Stomach smooth muscle (tissue), 2 donors: ENCODE data around the gene ASB7.

Source experiments
- H3K27ac ChIP-seq: one replicate; pipeline ENCODE4 v1.7.0; 2013; ENCODE audit warnings: mild to moderate bottlenecking, low read length, inconsistent platforms
- H3K27me3 ChIP-seq, 2 donors: one replicate each; pipeline ENCODE4 v1.7.0; 2013; ENCODE audit warnings: low read length in 2 of 2; ENCODE audit not compliant: insufficient read depth in 2 of 2, control insufficient read depth in 1 of 2
- H3K36me3 ChIP-seq, 2 donors: one replicate each; pipeline ENCODE4 v1.7.0; 2013; ENCODE audit warnings: low read length in 2 of 2; ENCODE audit not compliant: control insufficient read depth in 2 of 2, insufficient read depth in 2 of 2
- H3K4me1 ChIP-seq: one replicate; pipeline ENCODE4 v1.7.0; 2013; ENCODE audit warnings: low read length; ENCODE audit not compliant: control insufficient read depth, insufficient read depth
- H3K4me3 ChIP-seq, 2 donors: one replicate each; pipeline ENCODE4 v1.7.0; 2013; ENCODE audit warnings: low read length in 2 of 2
- H3K9ac ChIP-seq, 2 donors: one replicate each; pipeline ENCODE4 v1.7.0; 2013; ENCODE audit warnings: low read length in 2 of 2, mild to moderate bottlenecking in 1 of 2
- H3K9me3 ChIP-seq, 2 donors: one replicate each; pipeline ENCODE4 v1.7.0; 2013; ENCODE audit warnings: low read length in 2 of 2; ENCODE audit not compliant: control insufficient read depth in 2 of 2
- donor health status: healthy.
- donor health status: Pancreatic carcinoma.

Gene ASB7

GRCh38 chr15:100648951-100649350 is 46.6 kb downstream of the ASB7 start:
- H3K9ac ChIP-seq = no peak overlapping the region
- peaks cover 3% of the 10 kb centered on the region in 2 donors for H3K36me3 ChIP-seq
- H3K27ac ChIP-seq = no peak overlapping the region
- no peaks in the 10 kb centered on the region for H3K4me1 ChIP-seq
- H3K27me3 ChIP-seq = no peaks in the 10 kb centered on the region
- no peak overlapping the region for H3K4me3 ChIP-seq
- H3K9me3 ChIP-seq = no peaks in the 10 kb centered on the region

- H3K9me3 ChIP-seq = no peaks in the 10 kb centered on the region
- H3K27me3 ChIP-seq = no peaks in the 10 kb centered on the region
- H3K27ac ChIP-seq = no peak overlapping the region
- H3K4me3 ChIP-seq = no peak overlapping the region
- no peaks in the 10 kb centered on the region for H3K4me1 ChIP-seq
- H3K9ac ChIP-seq = no peak overlapping the region
- H3K36me3 ChIP-seq = peaks cover 3% of the 10 kb centered on the region in 2 donors
These were observed 48.3 kb downstream of the ASB7 start for GRCh38 chr15:100650685-100651084.

DNA sequence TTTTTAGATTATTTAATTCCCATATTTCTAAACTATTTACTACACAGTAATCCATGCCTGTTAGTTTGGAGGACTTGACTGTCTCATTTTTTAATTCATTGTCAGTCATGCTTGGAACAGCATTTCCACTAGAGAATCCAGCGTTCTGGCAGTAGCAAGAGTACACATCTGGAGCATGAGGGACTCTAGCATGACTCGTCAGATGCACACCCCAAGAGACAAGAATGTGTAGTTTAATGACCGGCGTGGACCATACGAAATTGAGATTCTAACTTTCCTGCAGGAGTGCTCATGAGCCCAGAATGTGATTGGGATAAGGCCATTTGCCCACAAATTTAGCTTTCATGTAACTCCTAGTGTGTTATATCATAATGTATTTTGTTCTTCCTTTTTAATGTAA is 48.9 kb downstream of the ASB7 start:
- Histone ChIP-seq H3K9me3 (no peaks in the 10 kb centered on the region), H3K27ac (no peak overlapping the region), H3K9ac (no peak overlapping the region), H3K27me3 (no peaks in the 10 kb centered on the region), H3K4me1 (no peaks in the 10 kb centered on the region), H3K4me3 (no peak overlapping the region), H3K36me3 (peaks cover 3% of the 10 kb centered on the region in 2 donors)

DNA sequence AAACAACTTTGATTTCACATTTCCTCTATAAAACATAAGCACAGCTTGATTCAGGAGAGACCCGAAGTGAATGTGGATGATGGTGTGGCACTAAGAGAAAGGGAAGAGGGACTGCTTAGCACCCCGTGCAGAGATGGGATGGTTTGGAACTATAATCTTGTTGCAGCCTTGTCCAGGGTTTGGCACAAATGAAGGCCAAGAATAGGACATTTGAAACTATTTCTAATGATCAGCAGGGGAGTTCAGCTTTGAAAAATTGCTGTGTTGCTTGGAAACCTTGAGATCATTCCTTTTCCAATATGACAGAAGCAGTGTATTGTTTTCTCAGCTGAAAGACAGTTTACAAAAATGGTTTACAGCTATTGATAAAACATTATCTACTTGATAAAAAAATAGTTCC is 49.7 kb downstream of the ASB7 start:
- H3K9ac ChIP-seq = no peak overlapping the region
- H3K4me3 ChIP-seq = no peak overlapping the region
- no peak overlapping the region for H3K27ac ChIP-seq
- peaks cover 3% of the 10 kb centered on the region in 2 donors for H3K36me3 ChIP-seq
- no peaks in the 10 kb centered on the region for H3K9me3 ChIP-seq
- H3K27me3 ChIP-seq = no peaks in the 10 kb centered on the region
- no peaks in the 10 kb centered on the region for H3K4me1 ChIP-seq

DNA sequence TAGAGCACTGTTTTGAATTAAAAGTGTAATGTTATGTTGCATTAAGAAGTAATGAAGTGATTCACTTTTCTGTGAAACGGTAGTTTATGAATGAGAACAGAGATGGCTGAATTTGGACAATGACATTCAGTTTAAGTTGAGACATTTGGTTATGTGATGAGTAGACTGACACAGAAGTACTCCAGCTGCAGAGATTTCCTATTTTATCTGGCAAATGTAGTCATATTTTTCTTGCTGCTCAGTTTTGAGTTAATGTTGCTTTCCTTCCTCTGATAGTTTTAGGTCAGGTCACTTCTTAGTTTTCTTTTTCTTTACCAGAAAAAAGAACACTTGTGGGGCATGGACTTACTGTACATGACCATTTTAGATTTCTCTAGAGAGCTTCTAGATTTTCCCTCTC is 51.2 kb downstream of the ASB7 start:
- no peak overlapping the region for H3K4me3 ChIP-seq
- no peak overlapping the region for H3K9ac ChIP-seq

GRCh38 chr15:100658895-100659294 is 56.5 kb downstream of the ASB7 start:
- no peaks in the 10 kb centered on the region for H3K9me3 ChIP-seq
- H3K4me1 ChIP-seq = no peaks in the 10 kb centered on the region
- no peaks in the 10 kb centered on the region for H3K36me3 ChIP-seq
- no peak overlapping the region for H3K9ac ChIP-seq
- H3K27ac ChIP-seq = no peak overlapping the region
- H3K4me3 ChIP-seq = no peak overlapping the region
- H3K27me3 ChIP-seq = no peaks in the 10 kb centered on the region

More for the DNA sequence above, 51.2 kb downstream of the ASB7 start:
- Histone ChIP-seq H3K27ac (no peak overlapping the region), H3K4me1 (no peaks in the 10 kb centered on the region), H3K27me3 (no peaks in the 10 kb centered on the region), H3K36me3 (peaks cover 0 to 3% of the 10 kb centered on the region in 2 donors), H3K9me3 (no peaks in the 10 kb centered on the region)

DNA sequence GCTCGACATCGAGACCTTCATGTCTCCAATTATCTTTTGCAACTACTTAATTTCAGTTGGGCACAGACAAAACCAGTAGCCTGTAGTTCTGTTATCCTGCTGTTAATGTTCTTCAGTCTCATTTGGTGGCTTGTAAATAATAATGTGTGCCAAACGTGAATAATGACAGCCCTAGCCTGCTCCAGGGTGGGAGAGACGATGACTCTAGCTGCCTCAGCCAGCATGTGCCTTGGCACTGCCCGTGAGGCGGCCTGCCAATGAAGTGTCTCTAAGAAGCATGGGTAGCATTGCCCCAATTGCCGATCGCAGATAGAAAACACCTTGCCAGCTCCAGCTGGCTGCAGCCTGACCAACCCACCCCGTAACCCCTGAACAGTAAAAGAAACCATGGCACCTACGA is 58.8 kb downstream of the ASB7 start:
- H3K27ac ChIP-seq = no peak overlapping the region
- H3K27me3 ChIP-seq = peaks cover 0 to 2% of the 10 kb centered on the region in 2 donors
- H3K9me3 ChIP-seq = no peaks in the 10 kb centered on the region
- H3K9ac ChIP-seq = no peak overlapping the region
- H3K4me1 ChIP-seq = no peaks in the 10 kb centered on the region
- H3K36me3 ChIP-seq = no peaks in the 10 kb centered on the region
- H3K4me3 ChIP-seq = no peak overlapping the region

- H3K9ac ChIP-seq = no peak overlapping the region
- no peaks in the 10 kb centered on the region for H3K4me1 ChIP-seq
- H3K9me3 ChIP-seq = no peaks in the 10 kb centered on the region
- H3K36me3 ChIP-seq = no peaks in the 10 kb centered on the region
- no peak overlapping the region for H3K27ac ChIP-seq
- no peak overlapping the region for H3K4me3 ChIP-seq
- H3K27me3 ChIP-seq = peaks cover 0 to 2% of the 10 kb centered on the region in 2 donors
These were observed 60.9 kb downstream of the ASB7 start for GRCh38 chr15:100663086-100663914.

DNA sequence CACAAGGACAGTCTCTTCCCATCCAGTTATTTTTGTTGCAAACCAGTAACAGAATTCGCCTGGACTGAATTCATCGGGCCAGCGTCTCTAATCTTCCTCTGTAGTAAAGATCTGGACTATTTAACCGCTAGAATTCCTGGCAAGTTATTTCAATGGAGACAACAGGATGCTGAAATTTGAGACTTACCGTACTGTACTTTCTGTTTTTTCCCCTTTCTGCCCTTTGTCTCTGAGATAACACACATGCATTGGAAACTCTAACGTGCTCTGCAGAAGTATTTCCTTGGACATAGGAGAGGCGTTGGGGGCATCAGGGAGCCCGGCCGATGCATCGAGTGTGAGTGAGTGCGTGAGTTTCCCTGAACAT is 61.5 kb downstream of the ASB7 start:
- Histone ChIP-seq H3K27me3 (peaks cover 0 to 2% of the 10 kb centered on the region in 2 donors), H3K4me1 (no peaks in the 10 kb centered on the region), H3K9me3 (no peaks in the 10 kb centered on the region), H3K9ac (no peak overlapping the region), H3K36me3 (no peaks in the 10 kb centered on the region), H3K27ac (no peak overlapping the region), H3K4me3 (no peak overlapping the region)

DNA sequence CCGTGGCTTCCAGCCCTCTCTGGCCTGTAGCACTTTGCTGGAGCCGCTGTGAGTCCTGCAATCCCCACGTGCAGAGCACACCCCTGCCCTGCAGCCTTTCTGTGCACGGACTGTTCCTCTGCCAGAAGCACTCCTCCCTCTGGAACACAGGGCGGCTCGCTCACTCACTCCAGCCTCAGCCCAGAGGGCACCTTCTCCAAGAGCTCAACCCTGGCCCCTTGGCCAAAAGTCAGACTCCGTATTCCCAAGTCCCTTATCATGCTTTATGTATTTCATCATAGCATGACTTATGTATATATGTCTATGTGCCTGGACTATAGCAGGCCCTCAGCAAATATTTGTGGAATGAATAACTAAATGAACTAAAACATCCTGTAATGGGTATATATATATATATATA is 63.2 kb downstream of the ASB7 start:
- no peak overlapping the region for H3K27ac ChIP-seq
- peaks cover 0 to 2% of the 10 kb centered on the region in 2 donors for H3K27me3 ChIP-seq
- no peaks in the 10 kb centered on the region for H3K9me3 ChIP-seq
- no peaks in the 10 kb centered on the region for H3K4me1 ChIP-seq
- H3K36me3 ChIP-seq = no peaks in the 10 kb centered on the region
- H3K9ac ChIP-seq = no peak overlapping the region
- H3K4me3 ChIP-seq = no peak overlapping the region
